Upper lobe of left lung (tissue), 4 donors: ENCODE measurements around the gene CCDC13.

Experiments used
- CTCF ChIP-seq, 6 experiments: fragments of 450-650 bp in 4 of 6; fragments of 200-600 bp in 2 of 6; sonication (generic) in 2 of 6; IDR thresholded peaks; one replicate each; pipeline ENCODE4 v1.5.1; 2016 to 2019; ENCODE audit warnings: antibody characterized with exemption in 6 of 6
- EP300 ChIP-seq, 4 donors: sonication (generic); formaldehyde crosslinking; IDR thresholded peaks; one replicate each; pipeline ENCODE4 v1.5.1; 2017; ENCODE audit warnings: antibody characterized with exemption in 4 of 4, control low read depth in 2 of 4

GRCh38 chr3:42801784-42802183 is 28.7 kb upstream of the CCDC13 start:
- TF ChIP-seq CTCF (IDR thresholded peaks at IDR 0.05) (no peak), EP300 (IDR thresholded peaks at IDR 0.05) (no peak)
